Adipocyte (in vitro differentiated cells): ENCODE measurements around the gene C15orf62.

Experiments
- DNase-seq: peaks from one replicate; pipeline ENCODE4 v3.0.0-alpha.2; 2015; ENCODE audit warnings: low read depth
- H3K27me3 ChIP-seq: replicated peaks from 2 replicates; pipeline ENCODE4 v1.7.0; 2013; ENCODE audit warnings: mild to moderate bottlenecking, low read length, moderate library complexity; ENCODE audit not compliant: control insufficient read depth, insufficient read depth
- H3K36me3 ChIP-seq: 2 replicates; pipeline ENCODE4 v1.7.0; 2013; ENCODE audit warnings: low read length, mild to moderate bottlenecking, moderate library complexity; ENCODE audit not compliant: control insufficient read depth, insufficient read depth, severe bottlenecking
- H3K4me1 ChIP-seq: 2 replicates; pipeline ENCODE4 v1.7.0; 2013; ENCODE audit warnings: mild to moderate bottlenecking, low read length, moderate library complexity; ENCODE audit not compliant: control insufficient read depth, insufficient read depth
- H3K4me3 ChIP-seq: 2 replicates; pipeline ENCODE4 v1.7.0; 2013; ENCODE audit warnings: mild to moderate bottlenecking, low read length, moderate library complexity
- H3K9ac ChIP-seq: 2 replicates; pipeline ENCODE4 v1.7.0; 2013; ENCODE audit warnings: mild to moderate bottlenecking, low read length, moderate library complexity
- H3K9me3 ChIP-seq: 2 replicates; pipeline ENCODE4 v1.7.0; 2013; ENCODE audit warnings: mild to moderate bottlenecking, low read length, moderate library complexity; ENCODE audit not compliant: control insufficient read depth

Gene C15orf62

GRCh38 chr15:40743921-40744814, 25.6 kb upstream of the C15orf62 start:
- Histone ChIP-seq H3K27me3 (no peaks in the 10 kb centered on the region), H3K4me1 (peaks cover 31% of the 10 kb centered on the region), H3K9ac (no peak overlapping the region), H3K4me3 (no peak overlapping the region), H3K36me3 (peaks cover 39% of the 10 kb centered on the region), H3K9me3 (no peaks in the 10 kb centered on the region)
- DNase-seq = peak; percentile 19

GRCh38 chr15:40744815-40745152, 25.0 kb upstream of the C15orf62 start:
- DNase-seq = no peak
- Histone ChIP-seq H3K36me3 (peaks cover 39% of the 10 kb centered on the region), H3K27me3 (no peaks in the 10 kb centered on the region), H3K4me3 (no peak overlapping the region), H3K4me1 (peaks cover 31% of the 10 kb centered on the region), H3K9ac (no peak overlapping the region), H3K9me3 (no peaks in the 10 kb centered on the region)

DNA sequence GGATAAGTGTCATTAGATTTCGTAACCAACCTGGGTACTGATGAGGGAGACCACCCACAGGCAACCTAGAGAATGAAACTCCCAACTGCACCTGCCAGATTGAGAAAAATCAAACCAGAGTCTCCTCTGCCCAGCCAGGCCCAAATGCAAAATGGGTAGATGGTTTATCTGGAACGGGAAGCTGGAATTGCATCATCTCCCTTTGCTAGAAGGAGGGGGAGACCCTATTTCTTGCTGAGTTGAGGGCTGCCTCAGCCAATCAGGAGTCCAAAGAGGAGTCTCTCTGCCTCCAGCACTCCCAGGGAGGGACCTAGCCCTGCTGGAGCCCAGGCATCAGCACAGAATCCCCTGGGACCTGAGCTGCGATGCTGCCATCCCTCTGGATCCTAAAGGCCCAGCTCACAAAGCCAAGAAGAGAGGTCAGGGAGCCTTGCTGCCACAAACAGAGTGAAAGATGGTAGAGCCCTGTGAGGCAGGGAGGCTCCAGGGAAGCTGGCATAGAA, 22.8 kb upstream of the C15orf62 start:
- H3K9ac ChIP-seq = no peak overlapping the region
- H3K27me3 ChIP-seq = no peaks in the 10 kb centered on the region
- H3K4me1 ChIP-seq = peaks cover 31% of the 10 kb centered on the region
- no peaks in the 10 kb centered on the region for H3K9me3 ChIP-seq
- peaks cover 51% of the 10 kb centered on the region for H3K36me3 ChIP-seq
- H3K4me3 ChIP-seq = no peak overlapping the region
- peak; percentile 51 for DNase-seq

- no peaks in the 10 kb centered on the region for H3K9me3 ChIP-seq
- peaks cover 31% of the 10 kb centered on the region for H3K4me1 ChIP-seq
- H3K36me3 ChIP-seq = peaks cover 44% of the 10 kb centered on the region
- no peak overlapping the region for H3K4me3 ChIP-seq
- no peak for DNase-seq
- peak overlapping the region; percentile 7 for H3K9ac ChIP-seq
- H3K27me3 ChIP-seq = no peaks in the 10 kb centered on the region
Measured at GRCh38 chr15:40747685-40748631, 21.8 kb upstream of the C15orf62 start.

GRCh38 chr15:40749151-40749630, 20.6 kb upstream of the C15orf62 start:
- Histone ChIP-seq H3K9ac (no peak overlapping the region), H3K4me3 (no peak overlapping the region), H3K27me3 (no peaks in the 10 kb centered on the region), H3K4me1 (peaks cover 31% of the 10 kb centered on the region), H3K9me3 (no peaks in the 10 kb centered on the region), H3K36me3 (peaks cover 38% of the 10 kb centered on the region)
- no peak for DNase-seq

- H3K4me3 ChIP-seq = no peak overlapping the region
- peaks cover 22% of the 10 kb centered on the region for H3K4me1 ChIP-seq
- peaks cover 27% of the 10 kb centered on the region for H3K36me3 ChIP-seq
- H3K27me3 ChIP-seq = no peaks in the 10 kb centered on the region
- no peak overlapping the region for H3K9ac ChIP-seq
- no peaks in the 10 kb centered on the region for H3K9me3 ChIP-seq
- DNase-seq = no peak
Measured at GRCh38 chr15:40750885-40751284, 18.9 kb upstream of the C15orf62 start.

GRCh38 chr15:40751745-40752144, 18.0 kb upstream of the C15orf62 start:
- DNase-seq = no peak
- Histone ChIP-seq H3K4me1 (peaks cover 22% of the 10 kb centered on the region), H3K9ac (no peak overlapping the region), H3K9me3 (no peaks in the 10 kb centered on the region), H3K36me3 (peaks cover 26% of the 10 kb centered on the region), H3K27me3 (no peaks in the 10 kb centered on the region), H3K4me3 (no peak overlapping the region)

- DNase-seq = peak; percentile 58
- no peaks in the 10 kb centered on the region for H3K9me3 ChIP-seq
- peaks cover 21% of the 10 kb centered on the region for H3K36me3 ChIP-seq
- peak overlapping the region; percentile 96 for H3K9ac ChIP-seq
- no peaks in the 10 kb centered on the region for H3K27me3 ChIP-seq
- H3K4me3 ChIP-seq = peak overlapping the region; percentile 97
- peaks cover 10% of the 10 kb centered on the region for H3K4me1 ChIP-seq
Measured at GRCh38 chr15:40754574-40754882, 15.3 kb upstream of the C15orf62 start.

GRCh38 chr15:40754883-40755811, 14.6 kb upstream of the C15orf62 start, which contains the start of gene RMDN3:
Gene RMDN3, minus strand, starts transcription at chr15:40755254. Its CDS starts 471 bp downstream, at chr15:40754783.
- peak; percentile 99 for DNase-seq
- H3K4me1 ChIP-seq = peaks cover 10% of the 10 kb centered on the region
- H3K9me3 ChIP-seq = no peaks in the 10 kb centered on the region
- peaks cover 17% of the 10 kb centered on the region for H3K36me3 ChIP-seq
- peak within 1 kb of the TSS; percentile 96 for H3K9ac ChIP-seq
- H3K27me3 ChIP-seq = no peaks in the 10 kb centered on the region
- peak within 1 kb of the TSS; percentile 97 for H3K4me3 ChIP-seq

DNA sequence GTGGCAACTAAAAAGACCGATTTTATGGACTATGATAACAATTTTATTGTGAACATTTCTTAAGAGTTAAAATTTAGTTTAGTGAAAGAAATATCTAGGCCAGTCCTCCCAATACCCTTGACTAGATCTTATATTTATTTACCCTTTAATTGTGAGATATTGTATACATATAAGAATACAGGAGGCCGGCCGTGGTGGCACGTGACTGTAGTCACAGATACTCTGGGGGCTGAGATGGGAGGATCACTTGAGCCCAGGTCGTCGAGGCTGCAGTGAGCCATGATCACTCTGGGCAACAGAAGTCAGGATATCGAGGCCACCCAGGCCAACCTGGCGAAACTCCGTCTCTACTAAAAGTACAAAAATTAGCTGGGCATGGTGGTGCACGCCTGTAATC, 14.0 kb upstream of the C15orf62 start:
- Histone ChIP-seq H3K9me3 (no peaks in the 10 kb centered on the region), H3K9ac (peak overlapping the region; percentile 96), H3K4me1 (peaks cover 10% of the 10 kb centered on the region), H3K36me3 (peaks cover 13% of the 10 kb centered on the region), H3K27me3 (peaks cover 3% of the 10 kb centered on the region), H3K4me3 (peak overlapping the region; percentile 97)
- DNase-seq = no peak
